Activated B cell treated with CpG ODN at 0.5 μM for 24 hours (primary cell): ENCODE results near the gene WNT7B. TPM values are rescaled to one million over a fixed set of nuclear protein-coding genes. Genes with fewer than 3 reads are reported as not detected.

Experiments used
- ATAC-seq: fragments of 200-7000 bp; cut with Tn5 transposase; one replicate; pipeline ENCODE4 v1.10.0; 2021; ENCODE audit warnings: low read depth, mild to moderate bottlenecking, moderate library complexity
- CTCF ChIA-PET: fragments of 350-600 bp; sonication (Branson Sonifier 250); formaldehyde crosslinking; loops from one replicate; lab custom pipeline; 2021; ENCODE audit warnings: antibody characterized with exemption; lab: Charles Lee
- POLR2A ChIA-PET: fragments of 350-600 bp; sonication (Branson Sonifier 250); formaldehyde crosslinking; loops from one replicate; lab custom pipeline; 2021; ENCODE audit warnings: antibody characterized with exemption; lab: Charles Lee
- DNase-seq: peaks from one replicate; pipeline ENCODE4 v3.0.0; 2022
- H3K27ac Mint-ChIP-seq: one replicate; pipeline ENCODE4 v1.8.0; 2020; ENCODE audit warnings: mixed read lengths
- H3K27me3 Mint-ChIP-seq: one replicate; pipeline ENCODE4 v1.8.0; 2021; ENCODE audit warnings: mixed read lengths
- H3K36me3 Mint-ChIP-seq: one replicate; pipeline ENCODE4 v1.8.0; 2021; ENCODE audit warnings: low read depth, mixed read lengths
- H3K4me1 Mint-ChIP-seq: one replicate; pipeline ENCODE4 v1.8.0; 2021; ENCODE audit warnings: mixed read lengths
- H3K4me3 Mint-ChIP-seq: one replicate; pipeline ENCODE4 v1.8.0; 2020; ENCODE audit warnings: mild to moderate bottlenecking, mixed read lengths
- H3K9me3 Mint-ChIP-seq: one replicate; pipeline ENCODE4 v1.8.0; 2020; ENCODE audit warnings: mixed read lengths
- intact Hi-C: fragments of 100-400 bp; cut with micrococcal nuclease; formaldehyde crosslinking; loops from one replicate; pipeline ENCODE4 v1.15.1; 2024
- total RNA-seq: library from RNA; stranded (reverse); gene quantifications from 2 replicates; pipeline ENCODE4 v1.2.3, GENCODE V29; 2022
- TF ChIP-seq, protein P1 (sequence below): fragments of 200-600 bp; IDR thresholded peaks from one replicate; pipeline ENCODE4 v1.8.0; 2022; ENCODE audit warnings: antibody characterized with exemption, mild to moderate bottlenecking

Gene WNT7B
- total RNA-seq, 1 donor from 2014 or later, result not detected

GRCh38 chr22:45916515-45916914 lies 60.4 kb downstream of the WNT7B start:
- Mint-ChIP-seq H3K27ac (no peak overlapping the region), H3K9me3 (peaks cover 3% of the 10 kb centered on the region), H3K36me3 (no peaks in the 10 kb centered on the region), H3K4me3 (no peak overlapping the region), H3K4me1 (no peaks in the 10 kb centered on the region), H3K27me3 (peaks cover 9% of the 10 kb centered on the region)
- POLR2A ChIA-PET, result no interaction called here
- intact Hi-C loops, result no loop called here
- TF ChIP-seq, protein P1, sequence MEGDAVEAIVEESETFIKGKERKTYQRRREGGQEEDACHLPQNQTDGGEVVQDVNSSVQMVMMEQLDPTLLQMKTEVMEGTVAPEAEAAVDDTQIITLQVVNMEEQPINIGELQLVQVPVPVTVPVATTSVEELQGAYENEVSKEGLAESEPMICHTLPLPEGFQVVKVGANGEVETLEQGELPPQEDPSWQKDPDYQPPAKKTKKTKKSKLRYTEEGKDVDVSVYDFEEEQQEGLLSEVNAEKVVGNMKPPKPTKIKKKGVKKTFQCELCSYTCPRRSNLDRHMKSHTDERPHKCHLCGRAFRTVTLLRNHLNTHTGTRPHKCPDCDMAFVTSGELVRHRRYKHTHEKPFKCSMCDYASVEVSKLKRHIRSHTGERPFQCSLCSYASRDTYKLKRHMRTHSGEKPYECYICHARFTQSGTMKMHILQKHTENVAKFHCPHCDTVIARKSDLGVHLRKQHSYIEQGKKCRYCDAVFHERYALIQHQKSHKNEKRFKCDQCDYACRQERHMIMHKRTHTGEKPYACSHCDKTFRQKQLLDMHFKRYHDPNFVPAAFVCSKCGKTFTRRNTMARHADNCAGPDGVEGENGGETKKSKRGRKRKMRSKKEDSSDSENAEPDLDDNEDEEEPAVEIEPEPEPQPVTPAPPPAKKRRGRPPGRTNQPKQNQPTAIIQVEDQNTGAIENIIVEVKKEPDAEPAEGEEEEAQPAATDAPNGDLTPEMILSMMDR, result no peak
- ATAC-seq, result no peak
- no peak for DNase-seq
- CTCF ChIA-PET, result no interaction called here

- Mint-ChIP-seq H3K4me3 (no peak overlapping the region), H3K4me1 (no peaks in the 10 kb centered on the region), H3K27ac (no peak overlapping the region), H3K27me3 (peaks cover 9% of the 10 kb centered on the region), H3K36me3 (no peaks in the 10 kb centered on the region), H3K9me3 (peaks cover 3% of the 10 kb centered on the region)
- CTCF ChIA-PET, result no interaction called here
- intact Hi-C loops, result no loop called here
- ATAC-seq (no peak), DNase-seq (no peak)
- POLR2A ChIA-PET, result no interaction called here
- TF ChIP-seq, protein P1, result no peak
Measured at GRCh38 chr22:45915841-45916240, 61.1 kb downstream of the WNT7B start.

GRCh38 chr22:45915151-45915550 lies 61.8 kb downstream of the WNT7B start:
- ATAC-seq, result no peak
- intact Hi-C loops, result no loop called here
- DNase-seq, result no peak
- Mint-ChIP-seq H3K27ac (no peak overlapping the region), H3K9me3 (peaks cover 3% of the 10 kb centered on the region), H3K4me1 (no peaks in the 10 kb centered on the region), H3K4me3 (no peak overlapping the region), H3K36me3 (no peaks in the 10 kb centered on the region), H3K27me3 (peaks cover 9% of the 10 kb centered on the region)
- POLR2A ChIA-PET, result no interaction called here
- TF ChIP-seq, protein P1, result no peak
- CTCF ChIA-PET, result no interaction called here

DNA sequence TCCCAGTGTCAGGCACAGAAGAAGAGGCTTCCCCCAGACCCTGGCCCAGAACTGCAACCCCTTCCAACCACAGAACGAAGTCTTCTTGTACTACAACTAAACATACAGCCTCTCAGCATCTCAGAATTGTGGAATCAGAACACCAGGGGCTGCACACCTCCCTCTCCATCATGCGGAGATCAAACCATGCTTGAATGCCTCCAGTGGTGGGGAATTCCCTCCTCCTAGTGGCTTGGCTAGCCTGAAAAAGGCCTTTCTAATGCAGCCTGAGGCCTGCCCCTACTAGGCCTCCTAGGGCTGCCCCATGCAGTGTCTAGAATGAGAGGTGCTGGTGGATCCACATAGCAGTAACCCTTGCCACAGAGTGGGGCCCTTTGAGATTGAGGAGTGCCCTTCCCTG lies 62.7 kb downstream of the WNT7B start:
- ATAC-seq (no peak), DNase-seq (no peak)
- Mint-ChIP-seq H3K27ac (no peak overlapping the region), H3K4me1 (peaks cover under 1% of the 10 kb centered on the region), H3K27me3 (peaks cover 9% of the 10 kb centered on the region), H3K4me3 (no peak overlapping the region), H3K36me3 (no peaks in the 10 kb centered on the region), H3K9me3 (peaks cover 3% of the 10 kb centered on the region)
- intact Hi-C loops, result no loop called here
- TF ChIP-seq, protein P1, result no peak
- ChIA-PET POLR2A (no interaction called here), CTCF (no interaction called here)

DNA sequence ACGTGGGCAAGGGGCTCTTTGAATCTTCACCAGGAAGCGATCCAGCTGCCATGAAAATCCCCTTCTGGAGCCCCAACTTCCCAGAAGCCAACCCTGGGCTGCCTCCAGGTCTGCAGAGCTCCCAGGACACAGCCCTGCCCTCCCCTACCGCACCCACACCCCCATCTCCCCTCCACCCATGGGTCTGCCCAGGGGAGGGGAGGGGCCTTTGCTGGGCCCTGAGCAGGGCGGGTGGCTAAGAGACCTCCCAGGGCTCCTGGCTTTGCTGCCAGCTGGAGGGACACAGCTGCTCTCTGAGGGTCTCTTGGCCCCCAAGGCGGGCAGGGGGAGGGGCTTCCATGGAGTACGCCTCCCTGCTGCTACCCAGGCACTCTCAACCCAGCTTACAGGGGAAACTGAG lies 64.1 kb downstream of the WNT7B start:
- ChIA-PET CTCF (no interaction called here), POLR2A (no interaction called here)
- H3K27me3 Mint-ChIP-seq, result peaks cover 9% of the 10 kb centered on the region
- DNase-seq, result no peak
- H3K27ac Mint-ChIP-seq, result no peak overlapping the region
- no peak for ATAC-seq
- H3K4me3 Mint-ChIP-seq, result no peak overlapping the region
- H3K4me1 Mint-ChIP-seq, result peaks cover 2% of the 10 kb centered on the region
- intact Hi-C loops, result no loop called here
- TF ChIP-seq, protein P1, result no peak
- no peaks in the 10 kb centered on the region for H3K36me3 Mint-ChIP-seq
- peaks cover 3% of the 10 kb centered on the region for H3K9me3 Mint-ChIP-seq
